Thyroid gland (tissue), 4 donors: ENCODE measurements around the gene RBMS1. TPM values are rescaled to one million over a fixed set of nuclear protein-coding genes. Genes with fewer than 3 reads are reported as not detected.

ENCODE experiments used
- DNase-seq, 2 donors: peaks; one replicate each; pipeline ENCODE4 v3.0.0-alpha.2; 2019
- H3K27ac ChIP-seq, 3 donors: fragments of 200-600 bp; sonication (generic); 1 replicate in 2 of 3; 2 replicates in 1 of 3; pipeline ENCODE4 v1.5.1; 2016 to 2019; ENCODE audit warnings: mild to moderate bottlenecking in 1 of 3, moderate library complexity in 1 of 3
- H3K27me3 ChIP-seq: fragments of 200-600 bp; sonication (generic); one replicate; pipeline ENCODE4 v1.5.1; 2019
- H3K36me3 ChIP-seq, 2 donors: fragments of 200-600 bp; sonication (generic); one replicate each; pipeline ENCODE4 v1.5.1; 2016 to 2019
- H3K4me1 ChIP-seq, 2 donors: fragments of 200-600 bp; sonication (generic); one replicate each; pipeline ENCODE4 v1.5.1; 2017 to 2019
- H3K4me3 ChIP-seq, 3 donors: fragments of 200-600 bp; sonication (generic); replicated peaks in 1 of 3; 1 replicate in 2 of 3; 2 replicates in 1 of 3; pipeline ENCODE4 v1.5.1; 2016; ENCODE audit warnings: mild to moderate bottlenecking in 1 of 3
- H3K9me3 ChIP-seq: fragments of 200-600 bp; sonication (generic); one replicate; pipeline ENCODE4 v1.5.1; 2017
- CTCF ChIP-seq, 6 experiments: fragments of 200-600 bp in 3 of 6; fragments of 450-650 bp in 3 of 6; sonication (generic) in 3 of 6; IDR thresholded peaks; one replicate each; pipeline ENCODE4 v1.5.1; 2016 to 2019; ENCODE audit warnings: antibody characterized with exemption in 6 of 6, mild to moderate bottlenecking in 2 of 6, inconsistent platforms in 1 of 6, moderate library complexity in 1 of 6
- POLR2A ChIP-seq, 2 donors: fragments of 450-650 bp; IDR thresholded peaks; one replicate each; pipeline ENCODE4 v1.6.1; 2017; ENCODE audit warnings: antibody characterized with exemption in 2 of 2, mild to moderate bottlenecking in 2 of 2, moderate library complexity in 1 of 2
- WGBS, 2 donors: methylation state at CpG; one replicate each; pipeline ENCODE4 v1.1.5; 2017; 5-methylcytosine and 5-hydroxymethylcytosine counted together
- intact Hi-C: fragments of 100-400 bp; cut with DNase I; formaldehyde crosslinking; loops from one replicate; pipeline ENCODE4 v1.15.1; 2023
- total RNA-seq, 4 donors: library from RNA; depleted of rRNA; stranded (reverse); fragments of >200 nt; gene quantifications; one replicate each; pipeline ENCODE4 v1.2.3, GENCODE V29; 2016

Gene RBMS1
- total RNA-seq, 4 donors from 2014 or later: 50.9 to 80.1 (median 69.0) TPM

- no peak for DNase-seq
- Histone ChIP-seq H3K27ac (peak overlapping the region in 2 of 3 donors; percentile 11 to 96), H3K4me3 (no peak overlapping the region), H3K36me3 (no peaks in the 10 kb centered on the region), H3K27me3 (no peaks in the 10 kb centered on the region), H3K4me1 (peaks cover 37 to 73% of the 10 kb centered on the region in 2 donors), H3K9me3 (no peaks in the 10 kb centered on the region)
- intact Hi-C loops: no loop called here
- WGBS, 2 donors: 85 to 90% methylated on average over 3 of the region's 3 CpGs
- no peak for TF ChIP-seq POLR2A (IDR thresholded peaks at IDR 0.05)
- no peak for TF ChIP-seq CTCF (IDR thresholded peaks at IDR 0.05)
Observed at GRCh38 chr2:160223560-160223959, 270.0 kb downstream of the RBMS1 start.

GRCh38 chr2:160222546-160223283 is 270.9 kb downstream of the RBMS1 start:
- intact Hi-C loops: no loop called here
- Histone ChIP-seq H3K4me1 (peaks cover 28 to 64% of the 10 kb centered on the region in 2 donors), H3K27ac (peak overlapping the region in 2 of 3 donors; percentile 95 to 96), H3K27me3 (no peaks in the 10 kb centered on the region), H3K4me3 (no peak overlapping the region), H3K36me3 (no peaks in the 10 kb centered on the region), H3K9me3 (no peaks in the 10 kb centered on the region)
- no peak for DNase-seq
- TF ChIP-seq POLR2A (IDR thresholded peaks at IDR 0.05) (no peak), CTCF (IDR thresholded peaks at IDR 0.05) (no peak)
- WGBS, 2 donors: 85 to 88% methylated on average over 7 of the region's 7 CpGs
